ENCODE measurements around the gene PLK3. TPM values are rescaled to one million over a fixed set of nuclear protein-coding genes. Genes with fewer than 3 reads are reported as not detected.
A peak's percentile ranks its signal among the peaks of the same experiment; 100 is the strongest.

Gene PLK3
- total and polyA plus RNA-seq, 9 of the 15 experiments (the other 6 are each of a cell fraction or from before 2014, with no cell fraction given), result 0.52 to 22.7 (median 11.0) TPM

GRCh38 chr1:44799770-44800584 lies at the start of gene PLK3 (continued):
- TF ChIP-seq PRDM10 (IDR thresholded peaks at IDR 0.05; ENCODE audit: partially characterized antibody), result peak; percentile 88
- no peak for TF ChIP-seq FOXJ3 (CRISPR knock-in tag; IDR thresholded peaks at IDR 0.05)
- no peak for TF ChIP-seq EZH2 (IDR thresholded peaks at IDR 0.05; ENCODE audit: borderline replicate concordance, low read depth, low read length)
- TF ChIP-seq, protein P1, sequence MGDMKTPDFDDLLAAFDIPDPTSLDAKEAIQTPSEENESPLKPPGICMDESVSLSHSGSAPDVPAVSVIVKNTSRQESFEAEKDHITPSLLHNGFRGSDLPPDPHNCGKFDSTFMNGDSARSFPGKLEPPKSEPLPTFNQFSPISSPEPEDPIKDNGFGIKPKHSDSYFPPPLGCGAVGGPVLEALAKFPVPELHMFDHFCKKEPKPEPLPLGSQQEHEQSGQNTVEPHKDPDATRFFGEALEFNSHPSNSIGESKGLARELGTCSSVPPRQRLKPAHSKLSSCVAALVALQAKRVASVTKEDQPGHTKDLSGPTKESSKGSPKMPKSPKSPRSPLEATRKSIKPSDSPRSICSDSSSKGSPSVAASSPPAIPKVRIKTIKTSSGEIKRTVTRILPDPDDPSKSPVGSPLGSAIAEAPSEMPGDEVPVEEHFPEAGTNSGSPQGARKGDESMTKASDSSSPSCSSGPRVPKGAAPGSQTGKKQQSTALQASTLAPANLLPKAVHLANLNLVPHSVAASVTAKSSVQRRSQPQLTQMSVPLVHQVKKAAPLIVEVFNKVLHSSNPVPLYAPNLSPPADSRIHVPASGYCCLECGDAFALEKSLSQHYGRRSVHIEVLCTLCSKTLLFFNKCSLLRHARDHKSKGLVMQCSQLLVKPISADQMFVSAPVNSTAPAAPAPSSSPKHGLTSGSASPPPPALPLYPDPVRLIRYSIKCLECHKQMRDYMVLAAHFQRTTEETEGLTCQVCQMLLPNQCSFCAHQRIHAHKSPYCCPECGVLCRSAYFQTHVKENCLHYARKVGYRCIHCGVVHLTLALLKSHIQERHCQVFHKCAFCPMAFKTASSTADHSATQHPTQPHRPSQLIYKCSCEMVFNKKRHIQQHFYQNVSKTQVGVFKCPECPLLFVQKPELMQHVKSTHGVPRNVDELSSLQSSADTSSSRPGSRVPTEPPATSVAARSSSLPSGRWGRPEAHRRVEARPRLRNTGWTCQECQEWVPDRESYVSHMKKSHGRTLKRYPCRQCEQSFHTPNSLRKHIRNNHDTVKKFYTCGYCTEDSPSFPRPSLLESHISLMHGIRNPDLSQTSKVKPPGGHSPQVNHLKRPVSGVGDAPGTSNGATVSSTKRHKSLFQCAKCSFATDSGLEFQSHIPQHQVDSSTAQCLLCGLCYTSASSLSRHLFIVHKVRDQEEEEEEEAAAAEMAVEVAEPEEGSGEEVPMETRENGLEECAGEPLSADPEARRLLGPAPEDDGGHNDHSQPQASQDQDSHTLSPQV (IDR thresholded peaks at IDR 0.05), result peak; percentile 90
- TF ChIP-seq NCOR1 (IDR thresholded peaks at IDR 0.05), result no peak
- no peak for TF ChIP-seq NFATC3 (IDR thresholded peaks at IDR 0.05)
- no peak for TF ChIP-seq NCOA4 (IDR thresholded peaks at IDR 0.05; ENCODE audit: partially characterized antibody)
- TF ChIP-seq ZBED1 (IDR thresholded peaks at IDR 0.05), result 0 out of 2 replicates have a peak, but pooled peaks have one; percentile 46
- no peak for TF ChIP-seq POLR3A (IDR thresholded peaks at IDR 0.05; ENCODE audit: borderline replicate concordance, extremely low read depth, insufficient read depth, insufficient read length)
- peak; percentile 91 for TF ChIP-seq TAF9B (IDR thresholded peaks at IDR 0.05; ENCODE audit: partially characterized antibody)
- TF ChIP-seq, protein P2, sequence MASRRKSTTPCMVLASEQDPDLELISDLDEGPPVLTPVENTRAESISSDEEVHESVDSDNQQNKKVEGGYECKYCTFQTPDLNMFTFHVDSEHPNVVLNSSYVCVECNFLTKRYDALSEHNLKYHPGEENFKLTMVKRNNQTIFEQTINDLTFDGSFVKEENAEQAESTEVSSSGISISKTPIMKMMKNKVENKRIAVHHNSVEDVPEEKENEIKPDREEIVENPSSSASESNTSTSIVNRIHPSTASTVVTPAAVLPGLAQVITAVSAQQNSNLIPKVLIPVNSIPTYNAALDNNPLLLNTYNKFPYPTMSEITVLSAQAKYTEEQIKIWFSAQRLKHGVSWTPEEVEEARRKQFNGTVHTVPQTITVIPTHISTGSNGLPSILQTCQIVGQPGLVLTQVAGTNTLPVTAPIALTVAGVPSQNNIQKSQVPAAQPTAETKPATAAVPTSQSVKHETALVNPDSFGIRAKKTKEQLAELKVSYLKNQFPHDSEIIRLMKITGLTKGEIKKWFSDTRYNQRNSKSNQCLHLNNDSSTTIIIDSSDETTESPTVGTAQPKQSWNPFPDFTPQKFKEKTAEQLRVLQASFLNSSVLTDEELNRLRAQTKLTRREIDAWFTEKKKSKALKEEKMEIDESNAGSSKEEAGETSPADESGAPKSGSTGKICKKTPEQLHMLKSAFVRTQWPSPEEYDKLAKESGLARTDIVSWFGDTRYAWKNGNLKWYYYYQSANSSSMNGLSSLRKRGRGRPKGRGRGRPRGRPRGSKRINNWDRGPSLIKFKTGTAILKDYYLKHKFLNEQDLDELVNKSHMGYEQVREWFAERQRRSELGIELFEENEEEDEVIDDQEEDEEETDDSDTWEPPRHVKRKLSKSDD (conservative IDR thresholded peaks at IDR 0.05; ENCODE audit: low read length), result peak; percentile 69; the same call in 1 of the 2 replicates
- peak; percentile 64; the same call in 1 of the 2 replicates for TF ChIP-seq SMARCE1 (IDR thresholded peaks at IDR 0.05)
- TF ChIP-seq MAFK (IDR thresholded peaks at IDR 0.05; ENCODE audit: low read length), result no peak
- TF ChIP-seq HMG20B (CRISPR knock-in tag; IDR thresholded peaks at IDR 0.05), result no peak
